Heart right ventricle (tissue), 16 donors: Measurements from ENCODE around the gene POM121C. TPM values are rescaled to one million over a fixed set of nuclear protein-coding genes. Genes with fewer than 3 reads are reported as not detected.
"Not testable (repeated sequence)": the region's sequence is repeated elsewhere in the genome, so short reads cannot be mapped to it uniquely, and the experiment has no call there.

ENCODE experiments used
- ATAC-seq, 8 donors: fragments of 200-7000 bp; cut with Tn5 transposase; one replicate each; pipeline ENCODE4 v1.9.1; 2020; ENCODE audit warnings: mild to moderate bottlenecking in 8 of 8, moderate library complexity in 8 of 8, moderate number of reproducible peaks in 1 of 8
- DNase-seq, 2 donors: peaks; one replicate each; pipeline ENCODE4 v3.0.0-alpha.2; 2020
- H3K27ac ChIP-seq, 10 donors: fragments of 200-600 bp; sonication (generic) in 2 of 10; one replicate each; pipeline versions ENCODE4 v1.5.0 to v1.8.0; 2020 to 2022; ENCODE audit warnings: mild to moderate bottlenecking in 3 of 10
- H3K27me3 ChIP-seq, 7 donors: fragments of 200-600 bp; one replicate each; pipeline ENCODE4 v1.8.0; 2021 to 2022; ENCODE audit warnings: mild to moderate bottlenecking in 2 of 7
- H3K36me3 ChIP-seq, 9 donors: fragments of 200-600 bp; sonication (generic) in 1 of 9; one replicate each; pipeline versions ENCODE4 v1.5.0 to v1.8.0; 2020 to 2022; ENCODE audit warnings: mild to moderate bottlenecking in 2 of 9
- H3K4me1 ChIP-seq, 9 donors: fragments of 200-600 bp; sonication (generic) in 1 of 9; one replicate each; pipeline versions ENCODE4 v1.5.0 to v1.8.0; 2020 to 2022; ENCODE audit warnings: mild to moderate bottlenecking in 4 of 9
- H3K4me3 ChIP-seq, 10 donors: fragments of 200-600 bp; sonication (generic) in 2 of 10; one replicate each; pipeline versions ENCODE4 v1.5.0 to v1.8.0; 2020 to 2022; ENCODE audit warnings: mild to moderate bottlenecking in 7 of 10, moderate library complexity in 2 of 10
- H3K9me3 ChIP-seq, 11 donors: fragments of 200-600 bp in 10 of 11; sonication (generic) in 2 of 11; one replicate each; pipeline versions ENCODE4 v1.5.0 to v1.8.0; 2013 to 2022; ENCODE audit warnings: mild to moderate bottlenecking in 2 of 11, control low read depth in 1 of 11, moderate library complexity in 1 of 11
- CTCF ChIP-seq, 9 donors: fragments of 200-600 bp; sonication (generic) in 2 of 9; IDR thresholded peaks; one replicate each; pipeline versions ENCODE4 v1.5.0 to v1.8.0; 2021 to 2022; ENCODE audit warnings: antibody characterized with exemption in 9 of 9, mild to moderate bottlenecking in 5 of 9, moderate library complexity in 1 of 9
- WGBS, 2 donors: extraction: QIAGEN DNeasy Blood & Tissue Kit; methylation state at CpG; one replicate each; pipeline ENCODE4 v1.1.7; 2013; ENCODE audit warnings: inconsistent platforms in 1 of 2; 5-methylcytosine and 5-hydroxymethylcytosine counted together
- intact Hi-C, 10 donors: fragments of 100-400 bp; cut with DNase I; formaldehyde crosslinking; loops; one replicate each; pipeline versions ENCODE4 v1.11.1 to v1.14.2; 2022
- long read RNA-seq, 3 donors: library from polyadenylated mRNA; unstranded; transcript quantifications; one replicate each; pipeline ENCODE4 v2.0.0, GENCODE V29; 2020 to 2021
- polyA plus RNA-seq, 2 donors: library from polyadenylated mRNA; stranded (reverse); fragments of 200-250 nt; gene quantifications; one replicate each; pipeline ENCODE4 v1.2.3, GENCODE V29; 2013
- total RNA-seq, 10 donors: library from RNA; stranded (reverse); fragmentation: NEBNext Ultra II Directional in 3 of 10; extraction: Animal tissue kit (Norgen Biotek cat#: 25700) in 3 of 10; gene quantifications; one replicate each; pipeline versions ENCODE4 v1.2.1 to v1.2.4, GENCODE V29; 2021 to 2023
- donor health status: Arrhythmogenic right ventricular cardiomyopathy.
- donor health status: ischemic (EF 13 %, LVEDD 7.1; RV severe dilation, severe dysfunction).
- donor health status: healthy with polysubstance abuse.
- donor health status: DM: no; HTN: yes; CAD: no.
- donor health status: DM: no; HTN: no; CAD: no.
- donor health status: ischemic (EF 25% LVEDD 6.9; RV normal size, moderate dysfunction).
- donor health status: ischemic (EF 25% LVEDD 5.7; RV mildly dilated, moderate dysfunction).
- donor health status: healthy.
- donor health status: DM: yes; HTN: yes; CAD: no.
- donor health status: Ischemic cardiomyopathy.
- donor health status: ischemic (EF 35%, LVEDD 5.7; RV mildly dilated, moderate dysfunction).
- donor health status: nonischemic (EF 11% LVEDD 7.7; RV severe dilation, severe dysfunction).
- donor health status: DM: yes; HTN: yes; CAD: no.
- donor health status: PGD.
- donor health status: ischemic (EF 29% LVEDD 5.4; RV normal size, mild dysfunction).
- donor health status: nonischemic (EF 23%, LVEDD 6.1; RV moderate dilation, normal function).

Gene POM121C
- total RNA-seq (10 to 100 TPM; 22.1 to 30.9 (median 25.9) TPM), polyA plus RNA-seq (10 to 100 TPM in 1 of 2 donors, 1 to 10 TPM in 1; 8.6 to 15.9 TPM)
- long read RNA-seq, donor 1, full-length matches to known transcripts, result 2 of 12 reads
- long read RNA-seq, donor 1, partial matches to known transcripts, result 3 of 12 reads
- long read RNA-seq, donor 1, other reads (novel, unspliced or antisense), result 7 of 12 reads
- long read RNA-seq, donor 2, full-length matches to known transcripts, result 1 of 25 reads
- long read RNA-seq, donor 2, partial matches to known transcripts, result 9 of 25 reads
- long read RNA-seq, donor 2, other reads (novel, unspliced or antisense), result 15 of 25 reads
- long read RNA-seq, donor 3, full-length matches to known transcripts, result 2 of 52 reads
- long read RNA-seq, donor 3, partial matches to known transcripts, result 42 of 52 reads
- long read RNA-seq, donor 3, other reads (novel, unspliced or antisense), result 8 of 52 reads

GRCh38 chr7:75485979-75486643 is at the start of gene POM121C:
Gene POM121C (minus strand): TSS chr7:75486299. CDS start chr7:75441496, 44,803 bp downstream.
- H3K36me3 ChIP-seq, result peaks cover 0 to 21% (median 0%) of the 10 kb centered on the region in 9 donors
- H3K27ac ChIP-seq, result peak within 1 kb of the TSS in 9 of 10 donors; percentile 76 to 94 (median 89)
- peak within 1 kb of the TSS; percentile 51 to 93 (median 78) for H3K4me3 ChIP-seq
- WGBS, 2 donors, result 0% methylated on average over 49 of the region's 49 CpGs
- H3K9me3 ChIP-seq, H3K4me1 ChIP-seq, H3K27me3 ChIP-seq: not testable (repeated sequence)
- ATAC-seq (peak; percentile 100), DNase-seq (peak; percentile 93 to 94)
- intact Hi-C loops, result loop anchor here in 2 of 10 donors (2.0 kb wide), 1 partner anchor 43 kb away; no protein-coding TSS in a partner anchor

GRCh38 chr7:75534727-75535307 is 48.7 kb upstream of the POM121C start:
- TF ChIP-seq CTCF (IDR thresholded peaks at IDR 0.05), result no peak
- Histone ChIP-seq H3K4me3 (no peak overlapping the region), H3K36me3 (peaks cover 0 to 53% (median 28%) of the 10 kb centered on the region in 9 donors), H3K27ac (peak overlapping the region in 1 of 10 donors; percentile 62), H3K27me3 (no peaks in the 10 kb centered on the region), H3K4me1 (peaks cover 0 to 6% (median 0%) of the 10 kb centered on the region in 9 donors), H3K9me3 (no peaks in the 10 kb centered on the region)
- DNase-seq (no peak), ATAC-seq (no peak)
- intact Hi-C loops, result loop anchor here in 3 of 10 donors (10.0 kb wide), 2 partner anchors 100 to 220 kb away; no protein-coding TSS in a partner anchor
- WGBS, 2 donors, result 75 to 80% methylated on average over 8 of the region's 8 CpGs

GRCh38 chr7:75533926-75534325 is 47.8 kb upstream of the POM121C start:
- no peak for ATAC-seq
- H3K36me3 ChIP-seq, result peaks cover 0 to 44% (median 24%) of the 10 kb centered on the region in 9 donors
- no peak overlapping the region for H3K4me3 ChIP-seq
- H3K9me3 ChIP-seq, result no peaks in the 10 kb centered on the region
- no peak for DNase-seq
- 96 to 97% methylated on average over 6 of the region's 6 CpGs for WGBS, 2 donors
- no peak for TF ChIP-seq CTCF (IDR thresholded peaks at IDR 0.05)
- H3K27ac ChIP-seq, result no peak overlapping the region
- no peaks in the 10 kb centered on the region for H3K27me3 ChIP-seq
- intact Hi-C loops, result loop anchor here in 3 of 10 donors (10.0 kb wide), 2 partner anchors 101 to 221 kb away; no protein-coding TSS in a partner anchor
- peaks cover 0 to 6% (median 0%) of the 10 kb centered on the region in 9 donors for H3K4me1 ChIP-seq

- DNase-seq (no peak), ATAC-seq (no peak)
- Histone ChIP-seq H3K4me3 (no peak overlapping the region), H3K9me3 (no peaks in the 10 kb centered on the region), H3K36me3 (peaks cover 0 to 33% (median 18%) of the 10 kb centered on the region in 9 donors), H3K27ac (no peak overlapping the region), H3K27me3 (no peaks in the 10 kb centered on the region), H3K4me1 (peaks cover 0 to 11% (median 2%) of the 10 kb centered on the region in 9 donors)
- intact Hi-C loops, result loop anchor here in 3 of 10 donors (10.0 kb wide), 2 partner anchors 102 to 222 kb away; no protein-coding TSS in a partner anchor
- WGBS, 2 donors, result 96 to 99% methylated on average over 4 of the region's 4 CpGs
- no peak for TF ChIP-seq CTCF (IDR thresholded peaks at IDR 0.05)
These were observed 46.5 kb upstream of the POM121C start for GRCh38 chr7:75532639-75533038.
